Vagina (tissue), 2 donors: ENCODE results near the gene DIPK1B. TPM values are rescaled to one million over a fixed set of nuclear protein-coding genes. Genes with fewer than 3 reads are reported as not detected.
A peak's percentile ranks its signal among the peaks of the same experiment; 100 is the strongest.

Source experiments
- DNase-seq, 2 donors: peaks; one replicate each; pipeline ENCODE4 v3.0.0-alpha.2; 2017; ENCODE audit errors: extremely low spot score in 2 of 2
- H3K27ac ChIP-seq: fragments of 200-600 bp; sonication (generic); one replicate; pipeline ENCODE4 v1.5.1; 2019
- H3K27me3 ChIP-seq: fragments of 200-600 bp; sonication (generic); one replicate; pipeline ENCODE4 v1.5.1; 2019
- H3K36me3 ChIP-seq, 2 donors: fragments of 200-600 bp; sonication (generic); one replicate each; pipeline ENCODE4 v1.5.1; 2017 to 2019
- H3K4me1 ChIP-seq: fragments of 200-600 bp; sonication (generic); one replicate; pipeline ENCODE4 v1.5.1; 2019
- H3K4me3 ChIP-seq, 2 donors: fragments of 200-600 bp; sonication (generic); 1 replicate in 1 of 2; 2 replicates in 1 of 2; pipeline ENCODE4 v1.5.1; 2016 to 2019
- H3K9me3 ChIP-seq: fragments of 200-600 bp; sonication (generic); one replicate; pipeline ENCODE4 v1.5.1; 2019
- CTCF ChIP-seq, 3 experiments: fragments of 450-650 bp in 2 of 3; fragments of 200-600 bp in 1 of 3; sonication (generic) in 1 of 3; IDR thresholded peaks; one replicate each; pipeline ENCODE4 v1.5.1; 2017 to 2019; ENCODE audit warnings: antibody characterized with exemption in 3 of 3, mild to moderate bottlenecking in 2 of 3, moderate library complexity in 2 of 3
- POLR2A ChIP-seq, 2 donors: fragments of 450-650 bp; IDR thresholded peaks; one replicate each; pipeline ENCODE4 v1.6.1; 2017; ENCODE audit warnings: antibody characterized with exemption in 2 of 2, mild to moderate bottlenecking in 2 of 2, moderate library complexity in 2 of 2
- POLR2AphosphoS5 ChIP-seq, 2 donors: sonication (generic); formaldehyde crosslinking; IDR thresholded peaks; one replicate each; pipeline ENCODE4 v1.9.0; 2017; ENCODE audit warnings: antibody characterized with exemption in 2 of 2, mild to moderate bottlenecking in 2 of 2, low read depth in 1 of 2; ENCODE audit not compliant: insufficient read depth in 1 of 2
- intact Hi-C: fragments of 100-400 bp; cut with DNase I; formaldehyde crosslinking; loops from one replicate; pipeline ENCODE4 v1.15.1; 2023
- total RNA-seq: library from RNA; depleted of rRNA; stranded (reverse); fragments of >200 nt; gene quantifications from one replicate; pipeline ENCODE4 v1.2.3, GENCODE V29; 2016

The DIPK1B gene
- total RNA-seq, 1 donor from 2014 or later = 11.5 TPM

GRCh38 chr9:136687721-136688223 is 24.6 kb upstream of the DIPK1B start:
- intact Hi-C loops = no loop called here
- Histone ChIP-seq H3K27me3 (no peaks in the 10 kb centered on the region), H3K27ac (peak overlapping the region; percentile 71), H3K4me1 (peaks cover 30% of the 10 kb centered on the region), H3K9me3 (no peaks in the 10 kb centered on the region), H3K4me3 (peak overlapping the region; percentile 84 to 90), H3K36me3 (no peaks in the 10 kb centered on the region)
- no peak for DNase-seq
- TF ChIP-seq POLR2AphosphoS5 (IDR thresholded peaks at IDR 0.05; ENCODE audit: insufficient read depth in 1 of 2, low read depth in 1 of 2) (peak in 1 of 2 donors; percentile 21), POLR2A (IDR thresholded peaks at IDR 0.05) (no peak), CTCF (IDR thresholded peaks at IDR 0.05) (no peak)

- Histone ChIP-seq H3K4me3 (no peak overlapping the region), H3K9me3 (no peaks in the 10 kb centered on the region), H3K4me1 (peaks cover 36% of the 10 kb centered on the region), H3K36me3 (no peaks in the 10 kb centered on the region), H3K27ac (peak overlapping the region; percentile 71), H3K27me3 (no peaks in the 10 kb centered on the region)
- no peak for DNase-seq
- TF ChIP-seq POLR2AphosphoS5 (IDR thresholded peaks at IDR 0.05; ENCODE audit: insufficient read depth in 1 of 2, low read depth in 1 of 2) (no peak), POLR2A (IDR thresholded peaks at IDR 0.05) (no peak), CTCF (IDR thresholded peaks at IDR 0.05) (no peak)
- intact Hi-C loops = no loop called here
Observed at GRCh38 chr9:136688274-136689107, 23.9 kb upstream of the DIPK1B start.

GRCh38 chr9:136689108-136689460 is 23.3 kb upstream of the DIPK1B start:
- H3K27me3 ChIP-seq = no peaks in the 10 kb centered on the region
- H3K4me3 ChIP-seq = no peak overlapping the region
- no peak for DNase-seq
- TF ChIP-seq POLR2AphosphoS5 (IDR thresholded peaks at IDR 0.05; ENCODE audit: insufficient read depth in 1 of 2, low read depth in 1 of 2) = no peak
- H3K27ac ChIP-seq = no peak overlapping the region
- intact Hi-C loops = no loop called here
- no peaks in the 10 kb centered on the region for H3K36me3 ChIP-seq
- peaks cover 42% of the 10 kb centered on the region for H3K4me1 ChIP-seq
- no peaks in the 10 kb centered on the region for H3K9me3 ChIP-seq

GRCh38 chr9:136690104-136690805 is 22.1 kb upstream of the DIPK1B start:
- Histone ChIP-seq H3K36me3 (no peaks in the 10 kb centered on the region), H3K27me3 (no peaks in the 10 kb centered on the region), H3K4me1 (peaks cover 37% of the 10 kb centered on the region), H3K27ac (no peak overlapping the region), H3K4me3 (no peak overlapping the region), H3K9me3 (no peaks in the 10 kb centered on the region)
- intact Hi-C loops = no loop called here
- DNase-seq = no peak
- TF ChIP-seq CTCF (IDR thresholded peaks at IDR 0.05) (no peak), POLR2AphosphoS5 (IDR thresholded peaks at IDR 0.05; ENCODE audit: insufficient read depth in 1 of 2, low read depth in 1 of 2) (no peak), POLR2A (IDR thresholded peaks at IDR 0.05) (no peak)

GRCh38 chr9:136690806-136691261 is 21.5 kb upstream of the DIPK1B start:
- DNase-seq = no peak
- no peaks in the 10 kb centered on the region for H3K9me3 ChIP-seq
- H3K36me3 ChIP-seq = no peaks in the 10 kb centered on the region
- no peak overlapping the region for H3K4me3 ChIP-seq
- H3K27ac ChIP-seq = no peak overlapping the region
- H3K4me1 ChIP-seq = peaks cover 31% of the 10 kb centered on the region
- intact Hi-C loops = no loop called here
- TF ChIP-seq CTCF (IDR thresholded peaks at IDR 0.05) (no peak), POLR2AphosphoS5 (IDR thresholded peaks at IDR 0.05; ENCODE audit: insufficient read depth in 1 of 2, low read depth in 1 of 2) (no peak), POLR2A (IDR thresholded peaks at IDR 0.05) (no peak)
- no peaks in the 10 kb centered on the region for H3K27me3 ChIP-seq
